Hematopoietic multipotent progenitor cell treated with erythropoietin and hydrocortisone succinate and interleukin-3 and kit ligand, for 15 days (in vitro differentiated cells): ENCODE results near the gene GABRR1.
"Not testable (repeated sequence)": the region's sequence is repeated elsewhere in the genome, so short reads cannot be mapped to it uniquely, and the experiment has no call there.

Source experiments
- DNase-seq: peaks from one replicate; pipeline ENCODE4 v3.0.0-alpha.2; 2015; ENCODE audit warnings: low spot score

The GABRR1 gene

DNA sequence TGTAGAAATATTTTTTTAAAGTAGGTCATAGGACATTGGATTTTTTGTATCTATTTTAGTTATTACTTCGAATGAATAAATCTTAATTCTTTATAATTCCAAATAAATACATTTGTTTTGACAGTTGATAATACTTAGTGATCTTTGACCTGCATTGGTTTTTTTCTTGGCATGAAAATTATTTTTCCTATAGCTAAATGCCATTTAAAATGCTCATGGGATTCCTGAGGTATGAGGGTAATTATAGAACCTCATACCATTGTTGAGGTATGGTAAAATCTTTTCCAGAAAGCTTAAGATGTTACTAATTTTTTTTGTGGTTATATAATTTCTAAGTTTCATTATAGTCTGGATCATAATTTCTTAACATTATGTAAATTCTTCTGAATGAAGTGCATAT is 63.0 kb downstream of the GABRR1 start:
- no peak for DNase-seq

- DNase-seq: no peak
Observed at GRCh38 chr6:89148016-89148750, 69.0 kb downstream of the GABRR1 start.

GRCh38 chr6:89146718-89147700 is 70.1 kb downstream of the GABRR1 start:
- no peak for DNase-seq

DNA sequence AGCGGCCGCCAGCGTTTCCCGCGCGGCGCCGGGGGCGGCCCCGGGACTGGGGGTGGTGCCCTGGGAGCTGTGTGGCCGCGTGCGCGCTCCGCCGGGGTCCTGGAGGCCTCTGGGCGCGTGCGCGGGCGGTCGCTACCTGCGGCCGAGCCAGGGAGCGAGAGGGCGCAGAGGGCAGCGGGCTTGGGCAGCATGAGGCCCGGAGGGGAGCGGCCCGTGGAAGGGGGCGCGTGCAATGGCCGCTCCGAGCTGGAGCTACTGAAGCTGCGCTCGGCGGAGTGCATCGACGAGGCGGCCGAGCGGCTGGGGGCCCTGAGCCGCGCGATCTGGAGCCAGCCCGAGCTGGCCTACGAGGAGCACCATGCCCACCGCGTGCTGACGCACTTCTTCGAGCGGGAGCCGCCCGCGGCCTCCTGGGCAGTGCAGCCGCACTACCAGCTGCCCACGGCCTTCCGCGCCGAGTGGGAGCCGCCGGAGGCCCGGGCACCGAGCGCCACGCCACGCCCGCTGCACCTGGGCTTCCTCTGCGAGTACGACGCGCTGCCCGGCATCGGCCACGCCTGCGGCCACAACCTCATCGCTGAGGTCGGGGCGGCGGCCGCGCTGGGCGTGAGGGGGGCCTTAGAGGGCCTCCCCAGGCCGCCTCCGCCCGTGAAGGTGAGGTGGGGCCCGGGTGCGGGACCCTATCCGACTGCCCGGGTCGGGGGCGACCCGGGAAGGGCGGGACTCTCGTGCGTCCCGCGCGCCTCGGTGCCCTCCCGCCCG is 71.0 kb downstream of the GABRR1 start, which contains the start of gene PM20D2:
TSS of gene PM20D2 (plus strand) at position 100 of the 762 bp plus-strand sequence. CDS start at position 190, 90 bp downstream.
- peak; percentile 12 for DNase-seq

- no peak for DNase-seq
Observed at GRCh38 chr6:89145091-89145955, 71.8 kb downstream of the GABRR1 start.

DNA sequence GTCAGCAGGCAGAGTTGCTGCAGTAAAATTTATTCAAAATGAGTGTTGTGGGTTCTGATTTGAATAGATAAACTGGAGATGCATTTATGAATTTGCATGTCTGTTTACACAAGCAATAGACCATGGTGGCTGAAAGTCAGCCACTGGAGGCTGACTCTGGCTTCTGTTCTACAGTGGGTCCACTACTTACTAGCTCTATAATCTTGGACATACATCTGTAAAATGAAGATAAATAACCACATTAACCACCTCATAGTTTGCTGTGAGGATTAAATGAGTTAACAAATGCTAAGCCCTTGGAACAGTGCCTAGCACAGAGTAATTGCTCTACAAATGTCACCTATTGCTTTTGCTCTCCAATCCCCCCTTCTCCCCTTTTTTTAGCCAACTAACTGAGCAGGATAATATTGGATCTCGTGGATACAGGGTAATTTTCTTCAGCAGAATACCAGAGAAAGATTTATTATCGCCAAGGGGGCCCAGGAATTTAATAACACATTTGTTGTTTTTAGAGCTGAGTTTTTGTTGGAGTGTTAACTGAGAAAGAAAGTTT is 72.7 kb downstream of the GABRR1 start:
- no peak for DNase-seq

GRCh38 chr6:89140347-89141156 is 76.6 kb downstream of the GABRR1 start:
- DNase-seq: no peak

DNA sequence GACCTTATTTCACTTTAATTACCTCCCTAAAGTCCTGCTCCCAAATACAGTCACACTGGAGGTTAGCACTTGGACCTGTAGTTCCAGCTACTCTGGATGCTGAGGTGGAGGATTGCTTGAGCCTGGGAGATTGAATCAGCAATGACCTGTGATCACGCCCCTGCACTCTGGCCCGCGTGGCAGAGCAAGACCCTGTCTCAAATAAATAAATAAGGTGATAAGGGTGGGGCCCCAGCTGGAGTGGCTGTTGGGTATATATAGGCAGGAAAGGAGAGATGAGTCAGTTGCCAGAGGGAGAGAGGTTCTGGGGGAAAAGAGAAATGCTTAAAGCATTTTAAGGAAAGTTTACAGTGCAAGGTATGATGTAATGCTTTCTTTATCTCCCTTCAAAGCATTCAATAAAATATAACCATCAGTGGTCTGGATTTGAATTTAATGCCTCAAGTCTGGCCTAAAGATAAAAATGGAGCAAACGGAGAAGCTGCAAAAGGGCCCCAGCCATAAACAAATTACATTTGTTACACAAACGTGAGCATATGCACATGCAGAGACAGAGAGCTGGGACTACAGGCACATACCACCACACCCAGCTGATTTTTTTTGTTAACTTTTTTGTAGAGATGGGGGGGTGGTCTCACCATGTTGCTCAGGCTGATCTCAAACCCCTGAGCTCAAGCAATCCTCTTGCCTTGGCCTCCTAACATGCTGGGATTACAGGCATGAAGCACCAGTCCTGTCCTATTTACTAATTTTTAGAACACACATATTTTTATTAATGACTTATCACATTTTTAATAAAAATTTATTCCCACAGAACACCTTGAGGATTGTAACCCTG is 77.4 kb downstream of the GABRR1 start:
- no peak for DNase-seq

GRCh38 chr6:89138173-89138572 is 79.0 kb downstream of the GABRR1 start:
- DNase-seq: no peak

DNA sequence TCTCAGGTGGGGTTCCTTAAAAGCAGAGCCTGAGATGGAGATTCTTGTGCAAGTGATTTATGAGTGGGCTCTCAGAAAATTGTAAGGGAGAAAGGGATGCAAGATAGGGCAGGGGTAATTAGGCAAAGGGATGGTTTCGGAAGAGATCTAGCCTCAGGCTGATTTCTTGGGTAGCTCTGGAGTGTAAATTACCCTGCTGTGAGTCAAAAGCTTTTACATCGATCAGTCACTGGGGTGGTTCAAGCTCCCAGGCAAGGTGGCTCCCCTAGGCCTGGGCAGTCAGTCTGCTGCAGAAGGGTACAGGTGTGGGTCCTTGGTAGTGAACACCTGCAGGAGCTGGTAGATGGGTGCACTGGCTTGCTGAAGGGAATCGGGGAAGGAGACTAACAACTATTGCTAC is 82.4 kb downstream of the GABRR1 start:
- no peak for DNase-seq

GRCh38 chr6:89133981-89134380 is 83.2 kb downstream of the GABRR1 start:
- DNase-seq: no peak

GRCh38 chr6:89132057-89132456 is 85.1 kb downstream of the GABRR1 start:
- DNase-seq: no peak

DNA sequence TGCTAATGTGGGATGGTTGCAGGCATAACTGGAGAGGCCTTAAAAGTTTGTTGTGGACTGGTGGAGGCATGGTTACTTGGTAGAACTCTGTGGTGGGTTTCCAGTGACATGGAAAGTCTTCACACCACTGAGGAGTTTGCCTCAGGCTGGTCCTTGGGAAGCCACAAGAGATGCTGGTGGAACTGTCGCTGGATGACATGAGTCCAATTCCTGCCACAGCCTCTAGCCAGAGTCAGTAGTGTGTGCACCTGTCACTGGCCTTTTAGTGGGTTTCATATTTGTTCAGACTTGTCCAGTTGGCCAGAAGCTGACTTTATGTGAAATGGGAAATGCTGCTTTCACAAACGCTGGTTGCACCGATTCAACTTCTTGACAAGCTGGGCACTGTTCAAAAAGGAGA is 85.6 kb downstream of the GABRR1 start:
- DNase-seq: no peak

GRCh38 chr6:89128256-89128671 is 88.9 kb downstream of the GABRR1 start:
- not testable (repeated sequence) for DNase-seq
